DOHH2 (cell line): Measurements from ENCODE around the gene DELE1.

ENCODE experiments used
- EZH2phosphoT487 ChIP-seq: fragments of 200-600 bp; sonication (generic); IDR thresholded peaks from 2 replicates; pipeline ENCODE4 v1.6.1; 2017; ENCODE audit warnings: borderline replicate concordance, mild to moderate bottlenecking, antibody characterized with exemption, low read length, moderate library complexity, mixed read lengths
- TF ChIP-seq, protein P1 (sequence below): fragments of 200-600 bp; sonication (generic); IDR thresholded peaks from one replicate; pipeline ENCODE4 v1.5.1; 2014; ENCODE audit warnings: antibody characterized with exemption, mild to moderate bottlenecking, low read depth, low read length; ENCODE audit not compliant: poor library complexity, severe bottlenecking

- TF ChIP-seq, protein P1, sequence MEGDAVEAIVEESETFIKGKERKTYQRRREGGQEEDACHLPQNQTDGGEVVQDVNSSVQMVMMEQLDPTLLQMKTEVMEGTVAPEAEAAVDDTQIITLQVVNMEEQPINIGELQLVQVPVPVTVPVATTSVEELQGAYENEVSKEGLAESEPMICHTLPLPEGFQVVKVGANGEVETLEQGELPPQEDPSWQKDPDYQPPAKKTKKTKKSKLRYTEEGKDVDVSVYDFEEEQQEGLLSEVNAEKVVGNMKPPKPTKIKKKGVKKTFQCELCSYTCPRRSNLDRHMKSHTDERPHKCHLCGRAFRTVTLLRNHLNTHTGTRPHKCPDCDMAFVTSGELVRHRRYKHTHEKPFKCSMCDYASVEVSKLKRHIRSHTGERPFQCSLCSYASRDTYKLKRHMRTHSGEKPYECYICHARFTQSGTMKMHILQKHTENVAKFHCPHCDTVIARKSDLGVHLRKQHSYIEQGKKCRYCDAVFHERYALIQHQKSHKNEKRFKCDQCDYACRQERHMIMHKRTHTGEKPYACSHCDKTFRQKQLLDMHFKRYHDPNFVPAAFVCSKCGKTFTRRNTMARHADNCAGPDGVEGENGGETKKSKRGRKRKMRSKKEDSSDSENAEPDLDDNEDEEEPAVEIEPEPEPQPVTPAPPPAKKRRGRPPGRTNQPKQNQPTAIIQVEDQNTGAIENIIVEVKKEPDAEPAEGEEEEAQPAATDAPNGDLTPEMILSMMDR: no peak
- peak; percentile 99 for TF ChIP-seq EZH2phosphoT487
These were observed 46.1 kb upstream of the DELE1 start for GRCh38 chr5:141877356-141878185.
